Body of pancreas (tissue), 4 donors: ENCODE measurements around the gene RNF212B. TPM values are rescaled to one million over a fixed set of nuclear protein-coding genes. Genes with fewer than 3 reads are reported as not detected.
"Not testable (repeated sequence)": the region's sequence is repeated elsewhere in the genome, so short reads cannot be mapped to it uniquely, and the experiment has no call there.

Source experiments
- ATAC-seq: fragments of 150-250 bp; one replicate; pipeline ENCODE4 v1.9.1; 2016
- DNase-seq, 4 donors: peaks; one replicate each; pipeline ENCODE4 v3.0.0-alpha.2; 2019
- H3K27ac ChIP-seq, 4 donors: fragments of 200-600 bp; sonication (generic); 1 replicate in 3 of 4; 2 replicates in 1 of 4; pipeline versions ENCODE4 v1.5.1 to v1.6.1; 2016 to 2019; ENCODE audit warnings: mild to moderate bottlenecking in 1 of 4, mixed read lengths in 1 of 4, moderate library complexity in 1 of 4
- H3K27me3 ChIP-seq, 2 donors: fragments of 200-600 bp; sonication (generic); one replicate each; pipeline ENCODE4 v1.6.0; 2016; ENCODE audit warnings: mild to moderate bottlenecking in 1 of 2
- H3K36me3 ChIP-seq, 2 donors: fragments of 200-600 bp; sonication (generic); replicated peaks in 1 of 2; 2 replicates each; pipeline ENCODE4 v1.5.1; 2016; ENCODE audit warnings: low read depth in 2 of 2; ENCODE audit not compliant: insufficient read depth in 1 of 2
- H3K4me1 ChIP-seq: fragments of 200-600 bp; sonication (generic); one replicate; pipeline ENCODE4 v1.6.0; 2016
- H3K4me3 ChIP-seq, 2 donors: fragments of 200-600 bp; sonication (generic); 1 replicate in 1 of 2; 2 replicates in 1 of 2; pipeline ENCODE4 v1.5.1; 2016 to 2019
- H3K9me3 ChIP-seq, 3 donors: fragments of 200-600 bp; sonication (generic); 1 replicate in 2 of 3; 2 replicates in 1 of 3; pipeline ENCODE4 v1.5.1; 2016
- POLR2A ChIP-seq, 3 donors: fragments of 450-650 bp; IDR thresholded peaks; one replicate each; pipeline ENCODE4 v1.6.1; 2016; ENCODE audit warnings: antibody characterized with exemption in 3 of 3, mild to moderate bottlenecking in 2 of 3
- WGBS, 2 donors: methylation state at CpG; one replicate each; pipeline ENCODE4 v1.1.5; 2017; 5-methylcytosine and 5-hydroxymethylcytosine counted together
- intact Hi-C: fragments of 100-400 bp; cut with DNase I; formaldehyde crosslinking; loops from one replicate; pipeline ENCODE4 v1.15.1; 2023
- total RNA-seq, 2 donors: library from RNA; depleted of rRNA; stranded (reverse); fragments of >200 nt; gene quantifications; one replicate each; pipeline ENCODE4 v1.1.0, GENCODE V29; 2016
- TF ChIP-seq, protein P1 (sequence below), 7 experiments: fragments of 450-650 bp in 4 of 7; fragments of 200-600 bp in 3 of 7; sonication (generic) in 3 of 7; IDR thresholded peaks; one replicate each; pipeline ENCODE4 v1.5.1; 2016 to 2019; ENCODE audit warnings: antibody characterized with exemption in 7 of 7

The RNF212B gene
- total RNA-seq, 2 donors from 2014 or later, result not detected

DNA sequence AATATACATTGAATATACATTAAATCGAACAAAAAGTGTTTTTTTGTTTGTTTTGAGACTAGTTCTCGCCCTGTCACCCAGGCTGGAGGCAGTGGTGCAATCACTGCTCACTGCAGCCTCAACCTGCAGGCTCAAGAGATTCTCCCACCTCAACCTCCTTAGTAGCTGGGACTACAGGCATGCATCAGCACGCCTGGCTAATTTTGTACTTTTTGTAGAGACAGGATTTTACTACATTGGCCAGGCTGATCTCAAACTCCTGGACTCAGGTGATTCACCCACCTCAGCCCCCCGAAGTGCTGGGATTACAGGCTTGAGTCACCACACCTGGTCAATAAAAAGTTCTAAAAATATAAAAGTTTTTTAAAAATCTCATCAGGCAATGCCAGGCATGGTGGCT lies 10.2 kb upstream of the RNF212B start:
- intact Hi-C loops, result no loop called here
- H3K27ac ChIP-seq, result no peak overlapping the region
- H3K9me3 ChIP-seq, result no peaks in the 10 kb centered on the region
- H3K4me3 ChIP-seq, result no peak overlapping the region
- TF ChIP-seq POLR2A (IDR thresholded peaks at IDR 0.05), result no peak
- TF ChIP-seq, protein P1, sequence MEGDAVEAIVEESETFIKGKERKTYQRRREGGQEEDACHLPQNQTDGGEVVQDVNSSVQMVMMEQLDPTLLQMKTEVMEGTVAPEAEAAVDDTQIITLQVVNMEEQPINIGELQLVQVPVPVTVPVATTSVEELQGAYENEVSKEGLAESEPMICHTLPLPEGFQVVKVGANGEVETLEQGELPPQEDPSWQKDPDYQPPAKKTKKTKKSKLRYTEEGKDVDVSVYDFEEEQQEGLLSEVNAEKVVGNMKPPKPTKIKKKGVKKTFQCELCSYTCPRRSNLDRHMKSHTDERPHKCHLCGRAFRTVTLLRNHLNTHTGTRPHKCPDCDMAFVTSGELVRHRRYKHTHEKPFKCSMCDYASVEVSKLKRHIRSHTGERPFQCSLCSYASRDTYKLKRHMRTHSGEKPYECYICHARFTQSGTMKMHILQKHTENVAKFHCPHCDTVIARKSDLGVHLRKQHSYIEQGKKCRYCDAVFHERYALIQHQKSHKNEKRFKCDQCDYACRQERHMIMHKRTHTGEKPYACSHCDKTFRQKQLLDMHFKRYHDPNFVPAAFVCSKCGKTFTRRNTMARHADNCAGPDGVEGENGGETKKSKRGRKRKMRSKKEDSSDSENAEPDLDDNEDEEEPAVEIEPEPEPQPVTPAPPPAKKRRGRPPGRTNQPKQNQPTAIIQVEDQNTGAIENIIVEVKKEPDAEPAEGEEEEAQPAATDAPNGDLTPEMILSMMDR (IDR thresholded peaks at IDR 0.05), result no peak
- WGBS, 2 donors, result 41 to 53% methylated on average over 4 of the region's 4 CpGs
- H3K4me1 ChIP-seq, result no peaks in the 10 kb centered on the region
- no peak for DNase-seq
- ATAC-seq, result no peak
- H3K36me3 ChIP-seq, result no peaks in the 10 kb centered on the region
- H3K27me3 ChIP-seq, result no peaks in the 10 kb centered on the region

DNA sequence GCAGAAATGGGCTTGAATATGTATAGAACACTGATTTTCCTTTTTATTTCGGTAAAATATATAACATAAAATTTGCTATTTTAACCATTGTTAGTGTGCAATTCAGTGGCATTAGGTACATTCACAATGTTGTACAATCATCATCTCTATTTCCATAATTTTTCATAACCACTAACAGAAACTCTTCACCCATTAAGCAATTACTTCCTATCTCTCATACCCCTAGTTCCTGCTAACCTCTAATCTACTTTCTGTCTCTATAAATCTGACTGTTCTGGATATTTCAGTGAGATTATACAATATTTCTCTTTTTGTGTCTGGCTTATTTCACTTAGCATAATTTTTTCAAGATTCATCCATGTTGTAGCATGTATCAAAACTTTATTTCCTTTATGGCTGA lies 8.9 kb upstream of the RNF212B start:
- H3K36me3 ChIP-seq, result no peaks in the 10 kb centered on the region
- 67 to 68% methylated on average over 1 of the region's 1 CpG for WGBS, 2 donors
- H3K4me3 ChIP-seq, result no peak overlapping the region
- ATAC-seq (no peak), DNase-seq (no peak)
- no peak overlapping the region for H3K27ac ChIP-seq
- no peaks in the 10 kb centered on the region for H3K9me3 ChIP-seq
- intact Hi-C loops, result no loop called here
- no peaks in the 10 kb centered on the region for H3K4me1 ChIP-seq
- no peaks in the 10 kb centered on the region for H3K27me3 ChIP-seq
- TF ChIP-seq, protein P1 (IDR thresholded peaks at IDR 0.05), result no peak
- no peak for TF ChIP-seq POLR2A (IDR thresholded peaks at IDR 0.05)

- WGBS, 2 donors, result 84% methylated on average over 19 of the region's 38 CpGs; no CpG with 5 or more reads in 1 of the 2 donors
- H3K9me3 ChIP-seq, H3K27me3 ChIP-seq, ATAC-seq, H3K4me3 ChIP-seq, H3K36me3 ChIP-seq, intact Hi-C loops, DNase-seq, H3K27ac ChIP-seq, H3K4me1 ChIP-seq: not testable (repeated sequence)
Measured at GRCh38 chr14:23232241-23232808, 5.4 kb upstream of the RNF212B start.

DNA sequence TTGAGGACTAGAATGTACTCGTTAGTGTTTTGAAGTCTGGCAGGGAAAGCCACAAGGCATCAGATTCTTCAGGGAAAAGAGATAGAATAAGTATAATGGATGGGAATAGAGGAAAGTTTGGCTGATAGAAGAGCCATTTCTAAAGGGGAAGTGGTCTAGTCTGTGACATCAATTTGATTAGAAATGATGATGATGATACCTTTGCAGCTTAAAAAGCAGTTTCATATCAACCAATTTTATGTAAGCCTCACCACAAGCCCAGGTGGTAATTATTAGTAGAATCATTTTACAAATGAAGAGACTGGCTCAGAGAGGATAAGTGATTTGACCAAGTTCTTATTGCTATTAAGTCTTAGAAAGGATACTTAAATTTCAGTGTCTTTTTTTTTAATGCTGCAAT lies 2.9 kb downstream of the RNF212B start:
- Histone ChIP-seq H3K4me3 (no peak overlapping the region), H3K27me3 (no peaks in the 10 kb centered on the region), H3K9me3 (no peaks in the 10 kb centered on the region), H3K27ac (no peak overlapping the region), H3K36me3 (no peaks in the 10 kb centered on the region), H3K4me1 (peaks cover 26% of the 10 kb centered on the region)
- no peak for TF ChIP-seq POLR2A (IDR thresholded peaks at IDR 0.05)
- TF ChIP-seq, protein P1 (IDR thresholded peaks at IDR 0.05), result no peak
- DNase-seq (no peak), ATAC-seq (no peak)
- intact Hi-C loops, result no loop called here
- WGBS, 2 donors, result 68 to 76% methylated on average over 1 of the region's 1 CpG

- H3K9me3 ChIP-seq, H3K27ac ChIP-seq, DNase-seq, intact Hi-C loops, H3K4me3 ChIP-seq, H3K36me3 ChIP-seq, H3K27me3 ChIP-seq, ATAC-seq: not testable (repeated sequence)
- H3K4me1 ChIP-seq, result peaks cover 31% of the 10 kb centered on the region
- WGBS, 2 donors, result 89 to 91% methylated on average over 7 of the region's 7 CpGs
Measured at GRCh38 chr14:23241061-23241715, 3.5 kb downstream of the RNF212B start.

DNA sequence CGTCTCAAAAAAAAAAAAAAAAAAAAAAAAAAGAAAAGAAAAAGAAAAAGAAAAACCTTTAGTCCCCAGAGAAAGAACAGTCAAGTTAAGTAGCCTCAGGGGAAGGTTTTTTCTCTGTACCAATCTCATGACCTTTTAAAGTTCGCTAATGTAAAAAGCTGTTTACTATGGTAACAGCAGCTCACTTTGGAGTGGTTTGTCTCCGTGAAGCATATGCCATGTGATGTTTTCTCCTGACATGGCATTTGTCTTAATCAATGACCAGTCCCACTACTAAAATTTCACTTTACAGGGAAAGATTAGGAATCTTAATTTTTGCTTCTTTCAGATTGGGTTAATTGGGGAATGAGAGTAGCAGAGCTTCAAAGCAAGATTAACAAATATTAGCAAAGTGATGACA lies 4.3 kb downstream of the RNF212B start:
- peaks cover 35% of the 10 kb centered on the region for H3K4me1 ChIP-seq
- no peaks in the 10 kb centered on the region for H3K9me3 ChIP-seq
- no peaks in the 10 kb centered on the region for H3K27me3 ChIP-seq
- no peak overlapping the region for H3K27ac ChIP-seq
- DNase-seq (no peak), ATAC-seq (no peak)
- TF ChIP-seq, protein P1 (IDR thresholded peaks at IDR 0.05), result no peak
- no peak for TF ChIP-seq POLR2A (IDR thresholded peaks at IDR 0.05)
- H3K36me3 ChIP-seq, result no peaks in the 10 kb centered on the region
- WGBS, 2 donors, result 74 to 76% methylated on average over 2 to 3 of the region's 3 CpGs
- intact Hi-C loops, result no loop called here
- H3K4me3 ChIP-seq, result no peak overlapping the region
